HG02884 (cell line): ENCODE measurements around the gene MRPS26.
"Not testable (repeated sequence)": the region's sequence is repeated elsewhere in the genome, so short reads cannot be mapped to it uniquely, and the experiment has no call there.

Experiments used
- ATAC-seq: cut with Tn5 transposase; IDR thresholded peaks from one replicate; pipeline ENCODE4 v1.9.1; 2021; ENCODE audit warnings: mild to moderate bottlenecking, moderate library complexity; ENCODE audit not compliant: unreplicated experiment

MRPS26 gene

GRCh38 chr20:3045816-3046676 lies at the start of gene MRPS26:
Gene MRPS26, plus strand, starts transcription at chr20:3046052. Its CDS starts 17 bp downstream, at chr20:3046069.
- peak; percentile 92 for ATAC-seq

- ATAC-seq = no peak
These were observed 47.1 kb upstream of the MRPS26 start for GRCh38 chr20:2998728-2999127.

GRCh38 chr20:3000852-3001523 lies 44.9 kb upstream of the MRPS26 start:
- ATAC-seq = no peak

- no peak for ATAC-seq
These were observed 42.4 kb upstream of the MRPS26 start for GRCh38 chr20:3003416-3003815.

DNA sequence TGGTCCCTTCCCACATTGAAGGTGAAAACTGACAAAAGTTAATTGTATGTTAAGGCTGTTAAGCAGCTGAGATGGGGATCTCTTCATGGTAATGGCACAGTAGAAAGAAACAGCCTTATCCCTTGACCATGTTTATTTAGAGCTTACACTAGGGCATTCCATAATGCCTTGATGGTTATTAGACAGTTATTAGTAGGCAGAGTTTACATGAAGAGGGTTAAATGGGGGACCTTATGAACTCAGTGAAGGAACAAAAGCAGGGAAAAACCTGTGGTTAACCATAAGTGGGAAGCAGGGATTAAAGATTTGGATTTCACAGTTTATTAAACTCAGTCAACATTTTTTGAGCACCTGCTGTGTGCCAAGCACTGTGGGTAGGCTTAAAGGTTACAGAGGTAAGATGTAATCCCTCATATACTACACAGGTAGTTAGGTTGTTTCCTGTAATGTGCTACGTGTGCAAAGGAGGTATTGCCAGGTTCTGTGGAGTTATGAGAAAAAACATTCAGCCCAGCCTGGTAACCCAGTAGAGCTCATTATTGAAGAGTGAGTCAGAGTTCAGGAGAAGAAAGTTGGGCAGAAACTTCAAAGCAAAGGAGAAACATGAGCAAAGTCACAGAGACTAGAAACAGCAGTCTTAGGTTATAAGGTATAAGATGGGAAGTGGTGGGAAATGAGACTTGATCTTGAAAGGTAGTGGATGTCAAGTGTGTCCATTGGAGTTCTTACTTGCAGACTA lies 34.7 kb upstream of the MRPS26 start:
- no peak for ATAC-seq

- ATAC-seq = no peak
These were observed 34.1 kb upstream of the MRPS26 start for GRCh38 chr20:3011752-3012151.

DNA sequence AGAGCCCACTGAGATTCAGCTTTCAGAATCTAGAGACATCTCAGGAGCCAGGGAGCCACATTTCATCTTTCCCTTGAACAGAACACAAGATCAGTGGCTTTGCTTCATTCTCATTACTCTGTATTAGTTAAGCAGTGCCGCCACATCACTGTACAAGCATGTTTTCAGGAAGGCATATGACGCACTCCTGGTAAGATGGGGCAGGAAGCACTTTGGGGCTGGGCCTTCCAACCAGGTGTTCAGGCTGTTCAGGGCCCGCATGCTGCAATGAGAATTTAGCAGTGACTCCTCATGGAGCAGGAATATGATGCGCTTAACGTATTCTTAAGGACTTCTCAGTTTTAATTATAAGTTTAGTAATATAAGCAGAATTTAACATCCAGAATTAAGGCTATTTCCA lies 32.1 kb upstream of the MRPS26 start:
- no peak for ATAC-seq

DNA sequence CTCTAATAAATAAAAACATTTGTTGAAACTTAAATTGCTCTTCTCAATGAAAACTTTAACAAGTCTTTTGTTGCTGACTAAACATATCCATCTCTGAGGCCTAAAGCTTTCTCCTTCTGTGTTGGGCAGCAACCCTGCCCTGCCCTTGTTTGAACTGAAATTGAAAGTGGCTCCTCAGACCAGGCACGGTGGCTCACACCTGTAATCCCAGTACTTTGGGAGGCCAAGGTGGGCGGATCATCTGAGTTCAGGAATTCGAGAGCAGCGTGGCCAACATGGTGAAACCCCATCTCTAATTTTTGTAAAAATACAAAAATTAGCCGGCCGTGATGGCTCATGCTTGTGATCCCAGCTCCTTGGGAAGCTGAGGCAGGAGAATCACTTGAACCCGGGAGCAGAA lies 31.7 kb upstream of the MRPS26 start:
- ATAC-seq = no peak

DNA sequence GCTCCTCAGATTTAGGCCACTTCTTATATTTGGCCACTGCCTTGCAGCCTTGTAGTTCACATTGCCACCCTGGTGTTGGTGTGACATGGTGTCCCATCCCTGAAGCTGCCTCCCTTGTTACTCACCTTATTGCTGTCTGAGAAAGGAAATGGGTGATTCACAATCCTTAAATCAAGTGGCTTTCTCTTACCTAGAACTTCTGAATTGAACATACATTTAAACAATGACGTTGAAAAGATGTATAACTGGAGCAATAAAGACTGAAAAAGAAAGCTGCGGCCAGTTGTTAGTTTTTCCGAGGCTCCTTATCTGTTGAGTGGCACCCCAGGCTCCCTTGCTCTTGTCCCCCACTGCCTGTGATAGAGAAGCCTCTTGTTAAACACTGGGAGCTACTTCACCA lies 31.2 kb upstream of the MRPS26 start:
- ATAC-seq = no peak

DNA sequence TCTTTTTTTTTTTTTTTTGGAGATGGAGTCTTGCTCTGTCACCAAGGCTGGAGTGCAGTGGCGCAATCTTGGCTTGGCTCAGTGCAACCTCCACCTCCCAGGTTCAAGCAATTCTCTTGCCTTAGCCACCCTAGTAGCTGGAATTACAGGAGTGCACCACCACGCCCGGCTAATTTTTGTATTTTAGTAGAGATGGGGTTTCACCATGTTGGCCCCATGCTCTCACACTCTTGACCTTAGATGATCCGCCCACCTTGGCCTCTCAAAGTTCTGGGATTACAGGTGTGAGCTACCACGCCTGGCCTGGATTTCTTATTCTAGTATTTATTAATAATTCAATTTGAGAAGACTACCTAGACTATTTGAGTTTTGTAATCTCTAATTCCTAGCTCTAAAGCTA lies 30.6 kb upstream of the MRPS26 start:
- not testable (repeated sequence) for ATAC-seq

- ATAC-seq = no peak
These were observed 24.5 kb upstream of the MRPS26 start for GRCh38 chr20:3021327-3021726.

GRCh38 chr20:3021777-3022176 lies 24.1 kb upstream of the MRPS26 start:
- ATAC-seq = no peak

GRCh38 chr20:3022559-3023490 lies 23.0 kb upstream of the MRPS26 start:
- not testable (repeated sequence) for ATAC-seq

DNA sequence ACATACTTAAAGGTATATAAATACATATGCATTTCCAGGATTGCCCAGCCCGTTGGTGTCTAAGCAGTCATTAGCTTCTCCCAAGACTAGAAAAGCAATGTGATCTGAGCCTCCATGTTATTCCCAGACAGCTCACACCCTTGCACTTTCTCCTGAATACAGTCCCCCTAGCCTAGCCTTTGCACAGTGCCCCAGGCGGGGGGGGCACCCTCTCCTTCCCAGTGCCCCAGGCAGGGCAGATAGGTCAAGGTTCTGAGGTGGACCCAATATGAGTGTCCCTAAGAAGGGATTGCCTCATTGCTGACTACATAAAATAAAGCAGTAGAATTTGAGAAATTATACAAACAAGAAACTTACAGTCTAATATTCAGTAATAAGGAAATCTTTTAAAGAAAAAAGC lies 17.9 kb upstream of the MRPS26 start:
- no peak for ATAC-seq

GRCh38 chr20:3031524-3032147 lies 14.2 kb upstream of the MRPS26 start:
- ATAC-seq = no peak

DNA sequence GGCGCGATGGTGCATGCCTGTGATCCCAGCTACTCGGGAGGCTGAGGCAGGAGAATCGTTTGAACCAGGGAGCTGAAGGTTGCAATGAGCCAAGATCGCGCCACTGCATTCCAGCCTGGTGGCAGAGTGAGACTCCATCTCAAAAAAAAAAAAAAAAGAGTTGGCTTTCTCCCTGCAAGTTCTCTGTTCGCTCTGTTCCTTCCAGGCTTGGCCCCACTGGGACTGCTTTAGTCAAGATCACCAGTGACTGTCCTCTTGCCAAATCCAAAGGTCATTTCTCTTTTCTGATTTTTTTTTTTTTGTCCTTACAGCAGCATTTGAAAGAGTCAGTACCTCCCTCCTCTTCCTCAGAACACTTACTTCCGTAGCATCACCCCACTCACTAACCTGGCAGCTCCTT lies 13.2 kb upstream of the MRPS26 start:
- ATAC-seq = no peak

GRCh38 chr20:3037654-3038053 lies 8.2 kb upstream of the MRPS26 start:
- ATAC-seq = no peak

DNA sequence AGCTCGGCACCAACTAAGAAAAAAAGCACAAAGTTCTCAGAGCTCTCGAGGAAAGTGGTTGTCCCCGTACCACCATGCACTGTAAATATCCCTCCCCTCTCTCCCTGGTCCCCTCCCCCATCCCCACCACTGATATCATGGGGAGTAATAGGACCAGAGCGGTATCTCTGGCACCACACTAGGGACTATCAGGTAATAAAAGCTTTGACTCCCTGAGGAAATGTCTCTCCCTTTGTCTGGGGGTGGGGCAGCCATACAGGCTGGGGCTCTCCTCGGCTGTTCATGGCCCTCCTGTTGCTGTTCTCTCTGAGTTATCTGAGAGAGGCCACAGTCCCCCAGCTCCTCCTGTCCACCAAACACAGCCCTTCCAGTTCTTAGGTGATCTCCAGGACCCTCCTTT lies 7.4 kb upstream of the MRPS26 start:
- no peak for ATAC-seq

DNA sequence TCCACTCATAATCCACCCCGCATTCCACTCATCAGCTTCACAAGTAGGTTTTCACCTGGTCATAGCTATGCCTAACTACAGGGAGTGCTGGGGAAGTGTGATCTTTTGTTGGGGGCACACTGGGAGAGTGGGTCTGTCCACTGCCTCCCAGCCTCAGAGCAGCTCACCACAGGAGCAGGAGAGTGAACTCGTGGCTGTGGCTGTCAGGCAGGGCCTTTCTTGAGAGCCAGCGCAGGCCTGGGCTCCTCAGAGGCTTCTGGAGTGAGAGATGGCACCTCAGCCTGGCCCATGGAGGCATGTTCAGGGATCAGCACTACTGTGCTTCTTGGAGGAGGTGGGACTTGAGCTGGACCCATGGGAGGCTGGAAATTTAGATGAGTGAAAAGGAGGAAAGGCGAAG lies 6.4 kb upstream of the MRPS26 start:
- no peak for ATAC-seq

DNA sequence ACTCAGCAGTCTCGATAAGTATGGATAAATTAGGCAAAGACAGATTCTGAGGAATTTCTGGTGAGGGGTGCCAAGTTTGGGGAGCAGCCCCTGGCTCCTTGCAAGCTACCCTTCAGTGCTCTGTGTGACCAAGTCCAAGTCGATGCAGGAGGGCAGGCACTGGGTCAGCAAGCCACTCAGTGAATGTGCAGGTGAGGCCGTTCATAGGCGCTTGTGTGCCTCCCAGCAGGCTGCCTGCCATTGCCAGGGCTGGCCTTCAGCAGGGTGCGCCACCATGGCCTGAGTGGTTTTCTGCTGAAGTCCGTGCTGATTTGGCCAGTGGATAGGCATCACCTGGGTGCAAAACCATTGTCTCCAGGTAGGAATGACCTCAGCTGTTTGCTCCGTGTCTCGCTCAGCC lies 5.8 kb upstream of the MRPS26 start:
- no peak for ATAC-seq
